Measurements from ENCODE around the gene TMEM121B.

TMEM121B gene

DNA sequence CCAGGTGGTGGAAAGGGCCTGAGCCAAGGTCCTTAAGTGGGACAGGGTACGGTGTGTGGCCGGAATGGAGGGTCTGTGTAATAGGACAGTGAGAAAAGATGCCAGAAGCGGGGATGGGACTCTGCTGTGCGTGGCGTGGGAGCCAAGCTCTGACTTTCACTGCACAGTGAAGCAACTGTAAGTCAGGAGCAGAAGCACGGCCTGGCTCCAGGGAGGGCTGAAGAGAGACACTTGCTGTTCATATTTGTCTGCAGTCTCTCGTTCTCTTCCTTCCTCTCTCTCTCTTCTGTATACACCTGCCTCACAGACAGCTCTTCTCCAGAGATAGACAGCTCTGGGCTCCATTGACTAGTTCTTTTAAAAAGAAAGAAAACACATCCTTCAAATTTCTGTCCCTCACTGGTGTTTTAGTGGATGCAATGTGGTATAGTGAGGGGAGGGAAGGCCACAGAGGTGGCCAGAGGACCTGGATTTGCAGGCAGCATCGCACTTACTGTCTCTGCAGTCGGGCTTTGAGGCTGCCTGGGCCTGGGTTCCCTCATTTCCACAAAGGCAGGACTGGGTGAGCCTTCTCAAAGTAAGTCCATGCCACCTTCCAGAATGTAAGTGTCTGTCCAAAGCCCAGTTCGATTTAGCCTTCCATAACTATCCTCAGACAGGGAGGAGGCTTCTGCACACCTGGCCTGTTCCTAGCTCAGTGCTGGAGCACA is 34.2 kb downstream of the TMEM121B start:
- FAIRE-seq: no peak

DNA sequence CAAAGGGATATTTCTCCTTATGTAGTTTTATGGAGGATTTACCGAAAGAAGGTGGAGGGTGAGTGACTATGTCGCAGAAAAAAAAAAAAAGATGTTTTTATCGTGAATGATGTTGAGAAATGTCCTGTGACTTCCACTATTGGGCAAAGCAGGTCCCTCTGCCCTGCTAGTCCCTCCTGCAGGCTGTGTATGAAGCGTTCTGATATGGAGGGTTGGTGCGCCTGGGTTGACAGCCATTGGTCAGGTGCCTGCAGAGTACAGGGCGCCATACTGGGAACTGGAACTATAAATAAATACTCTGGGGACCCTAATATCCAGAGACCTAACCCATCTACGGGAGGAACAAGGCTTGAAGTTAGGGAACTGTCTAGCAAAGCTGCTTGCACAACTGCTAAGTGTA is 34.9 kb downstream of the TMEM121B start:
- FAIRE-seq: no peak

DNA sequence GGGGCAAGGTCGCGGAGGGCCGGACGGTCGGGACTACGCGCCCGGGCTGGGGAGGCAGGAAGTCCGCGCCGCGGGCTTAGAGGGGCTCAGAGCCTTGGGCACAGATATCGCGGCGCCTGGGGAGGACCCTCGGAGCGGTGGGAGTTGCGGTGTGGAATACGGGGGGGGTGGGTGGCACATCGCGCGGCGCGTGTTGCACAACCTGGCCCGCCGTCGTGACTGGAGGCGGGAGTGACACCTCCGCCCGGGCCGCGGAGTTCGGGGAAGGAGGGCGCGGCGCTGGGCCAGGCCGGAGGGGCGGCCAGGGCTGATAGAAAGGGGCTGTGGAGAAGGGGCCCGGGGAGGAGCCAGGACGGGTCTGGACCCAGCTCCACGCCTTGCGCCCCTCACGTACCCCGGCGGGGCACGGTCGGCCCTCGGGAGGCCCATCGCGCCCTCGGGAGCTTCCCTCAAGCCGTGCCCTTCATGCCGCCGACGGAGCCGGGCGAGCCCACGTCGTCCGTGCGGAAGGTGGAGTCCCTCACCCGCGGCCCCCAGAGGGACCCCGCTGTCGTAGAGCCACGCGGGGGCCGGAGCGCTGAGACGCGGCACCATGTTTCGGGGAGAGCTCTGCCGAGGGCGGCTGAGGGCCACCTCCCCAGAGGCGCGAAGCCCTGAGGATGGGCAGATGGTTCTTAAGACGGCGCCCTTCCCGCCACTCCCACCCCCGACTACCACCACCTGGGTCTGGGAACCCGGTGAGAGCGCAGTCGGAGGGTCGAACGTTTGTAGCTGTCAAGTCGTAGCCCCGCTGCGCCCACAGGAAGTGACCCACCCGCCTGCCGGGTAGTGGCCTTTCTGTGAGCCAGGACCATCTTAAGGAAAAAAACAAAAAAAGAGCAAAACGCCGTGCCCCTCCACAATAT is 35.6 kb downstream of the TMEM121B start:
- FAIRE-seq: no peak

DNA sequence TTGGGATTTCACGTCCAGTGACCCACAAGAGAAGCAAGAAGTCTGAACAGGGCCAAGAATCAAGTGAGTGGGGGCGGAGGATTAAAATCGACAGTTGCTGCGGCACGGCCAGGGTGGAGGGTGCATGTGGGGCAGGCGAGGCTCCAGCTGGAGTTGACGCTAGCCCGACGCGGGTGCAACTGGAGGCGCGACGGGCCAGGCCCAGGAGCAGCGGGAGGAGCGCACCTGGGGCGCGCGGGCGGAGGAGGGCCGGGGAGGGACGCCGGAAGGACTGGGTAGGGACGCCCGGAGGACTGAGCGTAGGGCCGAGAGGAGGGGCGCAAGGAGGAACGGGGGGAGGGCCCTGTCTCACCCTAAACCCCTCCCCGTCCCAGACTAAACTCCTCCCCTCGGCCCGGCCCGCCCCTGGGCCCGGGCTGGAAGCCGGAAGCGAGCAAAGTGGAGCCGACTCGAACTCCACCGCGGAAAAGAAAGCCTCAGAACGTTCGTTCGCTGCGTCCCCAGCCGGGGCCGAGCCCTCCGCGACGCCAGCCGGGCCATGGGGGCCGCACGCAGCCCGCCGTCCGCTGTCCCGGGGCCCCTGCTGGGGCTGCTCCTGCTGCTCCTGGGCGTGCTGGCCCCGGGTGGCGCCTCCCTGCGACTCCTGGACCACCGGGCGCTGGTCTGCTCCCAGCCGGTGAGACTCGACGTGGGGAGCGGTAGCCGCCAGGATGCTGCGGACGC is 36.4 kb downstream of the TMEM121B start, which contains the start of gene IL17RA:
Gene IL17RA, plus strand, starts transcription at position 447 of the 723 bp plus-strand sequence. Its CDS starts 92 bp downstream, at position 539.
- FAIRE-seq: peak; percentile 79

DNA sequence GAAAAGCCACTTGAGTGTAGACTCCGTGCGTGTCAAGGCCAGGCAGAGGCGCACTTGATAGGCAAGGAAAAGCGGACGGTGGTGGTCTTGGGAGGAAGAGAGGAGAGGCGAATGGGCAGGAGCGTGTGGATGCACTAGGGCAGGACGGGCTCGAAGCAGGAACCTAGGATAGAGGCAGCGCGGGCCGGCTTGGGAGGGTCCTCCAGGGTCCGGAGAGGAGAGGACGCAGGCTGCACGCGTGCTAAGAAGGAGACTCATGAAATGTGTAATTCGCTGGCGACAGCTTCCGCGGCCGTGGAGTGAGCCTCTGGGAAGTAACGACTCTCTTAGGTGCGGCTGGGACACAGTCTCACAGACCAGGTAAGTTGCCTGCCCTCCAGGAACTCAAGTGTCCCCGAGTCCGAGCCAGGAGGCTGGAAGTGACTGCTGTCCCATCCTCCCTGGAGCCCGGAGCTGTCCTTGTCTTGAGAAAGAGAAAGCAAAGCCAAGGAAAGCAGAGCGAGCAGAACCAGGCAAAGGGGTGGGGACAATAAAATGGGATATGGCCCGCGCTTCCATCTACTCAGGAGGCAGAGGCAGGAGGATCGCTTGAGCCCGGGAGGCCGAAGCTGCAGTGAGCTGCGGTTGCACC is 37.2 kb downstream of the TMEM121B start:
- no peak for FAIRE-seq

DNA sequence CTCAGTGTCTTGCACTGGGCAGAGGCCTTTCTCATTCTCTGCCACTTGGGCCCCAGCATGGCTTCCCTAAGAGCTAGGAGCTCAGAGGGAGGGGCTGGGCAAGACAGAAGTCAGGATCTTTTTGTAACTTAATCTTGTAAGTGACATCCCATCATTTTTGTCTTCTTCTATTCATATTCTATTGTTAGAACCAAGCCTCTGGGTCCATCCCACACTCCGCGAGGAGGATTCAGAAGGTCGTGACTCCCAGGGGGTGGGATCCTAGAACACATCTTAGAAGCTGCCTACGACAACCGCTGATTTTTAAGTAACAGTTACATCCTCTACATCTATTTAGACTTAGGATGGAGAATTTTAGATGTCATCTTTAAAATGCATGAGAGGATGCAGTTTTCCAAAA is 37.9 kb downstream of the TMEM121B start:
- FAIRE-seq: no peak

DNA sequence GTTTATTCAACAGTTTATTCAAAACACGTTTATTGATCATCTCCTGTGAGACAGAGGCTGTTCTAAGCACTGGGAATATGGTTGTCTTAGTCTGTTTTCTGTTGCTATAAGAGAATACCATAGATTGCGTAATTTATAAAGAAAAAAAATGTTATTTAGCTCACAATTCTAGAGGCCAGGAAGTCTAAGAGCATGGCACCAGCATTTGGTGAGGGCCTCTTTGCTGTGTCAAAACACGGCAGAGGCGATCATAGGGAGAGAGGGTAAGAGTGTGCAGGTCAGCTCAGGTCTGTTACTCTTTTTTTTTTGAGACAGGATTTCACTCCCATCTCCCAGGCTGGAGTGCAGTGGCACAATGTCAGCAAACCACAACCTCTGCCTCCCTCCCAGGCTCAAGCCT is 41.6 kb downstream of the TMEM121B start:
- no peak for FAIRE-seq

DNA sequence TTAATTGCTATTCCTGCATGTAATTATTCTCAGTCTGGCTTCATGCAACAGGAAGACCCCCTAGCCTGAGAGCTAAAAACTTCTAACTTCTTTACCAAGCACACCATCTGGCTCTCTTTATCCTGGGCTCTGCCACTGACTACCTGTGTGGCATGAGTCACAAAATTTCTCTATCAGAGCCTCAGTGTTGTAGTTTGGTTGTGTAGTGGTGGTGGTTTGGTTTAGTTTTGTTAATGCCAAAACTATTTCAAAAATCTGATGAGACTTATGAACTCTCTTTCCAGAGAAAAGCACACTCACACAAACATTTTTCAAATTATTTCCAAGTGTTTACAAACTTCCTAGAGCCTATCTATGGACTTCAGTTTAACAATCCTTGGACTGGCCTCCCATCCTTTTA is 43.9 kb downstream of the TMEM121B start:
- FAIRE-seq: no peak

DNA sequence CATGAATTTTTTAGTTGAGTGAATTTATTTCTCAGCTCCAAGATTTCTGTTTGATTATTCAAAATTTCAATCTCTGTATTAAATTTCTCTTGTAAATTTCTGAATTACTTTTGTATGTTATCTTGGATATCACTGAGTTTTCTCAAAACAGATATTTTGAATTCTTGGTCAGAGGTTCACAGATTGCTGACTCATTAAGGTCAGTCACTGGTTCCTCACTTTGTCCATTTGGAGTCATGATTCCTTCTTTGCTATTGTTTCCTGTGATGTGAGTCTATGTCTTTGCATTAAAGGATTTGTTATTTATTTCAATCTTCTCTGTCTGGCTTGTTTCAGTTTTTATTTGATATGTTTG is 46.5 kb downstream of the TMEM121B start:
- no peak for FAIRE-seq

DNA sequence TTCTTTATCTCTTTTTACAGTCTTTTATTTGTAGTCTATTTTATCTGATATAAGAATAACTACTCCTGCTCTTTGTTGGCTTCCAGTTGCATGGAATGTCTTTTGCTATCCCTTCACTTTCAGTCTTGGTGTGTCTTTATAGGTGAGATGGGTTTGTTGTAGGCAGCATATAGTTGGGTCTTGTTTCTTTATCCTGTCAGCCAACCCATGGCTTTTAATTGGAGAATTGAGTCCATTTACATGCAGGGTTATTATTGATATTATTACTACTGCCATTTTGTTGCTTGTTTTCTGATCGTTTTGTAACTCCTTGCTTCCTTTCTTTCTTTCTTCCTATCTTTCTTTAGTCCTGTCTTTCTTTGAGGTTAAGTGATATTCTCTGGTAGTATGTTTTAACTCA is 48.3 kb downstream of the TMEM121B start:
- FAIRE-seq: no peak

All from islet of Langerhans (tissue), 1 donor.